Cerebellar cortex (tissue), 1 donor: ENCODE results near the gene MRPL41.
A peak's percentile ranks its signal among the peaks of the same experiment; 100 is the strongest.
"Not testable (repeated sequence)": the region's sequence is repeated elsewhere in the genome, so short reads cannot be mapped to it uniquely, and the experiment has no call there.

ENCODE experiments used
- DNase-seq: peaks from one replicate; pipeline ENCODE4 v3.0.0-alpha.2; 2015; ENCODE audit warnings: low spot score

Gene MRPL41

GRCh38 chr9:137551264-137552021 lies at the start of gene MRPL41:
MRPL41 (plus strand) TSS chr9:137551879; CDS start chr9:137552082, 203 bp downstream.
- DNase-seq = peak; percentile 89

- peak; percentile 12 for DNase-seq
These were observed 49.4 kb upstream of the MRPL41 start for GRCh38 chr9:137502008-137502911.

GRCh38 chr9:137504432-137504777 lies 47.3 kb upstream of the MRPL41 start:
- peak; percentile 22 for DNase-seq

GRCh38 chr9:137505421-137506140 lies 46.1 kb upstream of the MRPL41 start:
- no peak for DNase-seq

GRCh38 chr9:137506274-137506673 lies 45.4 kb upstream of the MRPL41 start:
- DNase-seq = no peak

GRCh38 chr9:137506702-137507171 lies 44.9 kb upstream of the MRPL41 start:
- DNase-seq = no peak

- DNase-seq = no peak
These were observed 42.5 kb upstream of the MRPL41 start for GRCh38 chr9:137509198-137509597.

GRCh38 chr9:137511126-137511525 lies 40.6 kb upstream of the MRPL41 start:
- DNase-seq = not testable (repeated sequence)

- no peak for DNase-seq
These were observed 39.8 kb upstream of the MRPL41 start for GRCh38 chr9:137511758-137512463.

- DNase-seq = not testable (repeated sequence)
These were observed 38.5 kb upstream of the MRPL41 start for GRCh38 chr9:137513136-137513535.

GRCh38 chr9:137513801-137514570 lies 37.7 kb upstream of the MRPL41 start:
- not testable (repeated sequence) for DNase-seq

- DNase-seq = no peak
These were observed 36.9 kb upstream of the MRPL41 start for GRCh38 chr9:137514691-137515337.

- DNase-seq = no peak
These were observed 36.3 kb upstream of the MRPL41 start for GRCh38 chr9:137515338-137515724.

- DNase-seq = no peak
These were observed 35.3 kb upstream of the MRPL41 start for GRCh38 chr9:137516144-137516917.

- not testable (repeated sequence) for DNase-seq
These were observed 32.8 kb upstream of the MRPL41 start for GRCh38 chr9:137518661-137519459.

- no peak for DNase-seq
These were observed 32.1 kb upstream of the MRPL41 start for GRCh38 chr9:137519553-137519952.

- no peak for DNase-seq
These were observed 30.9 kb upstream of the MRPL41 start for GRCh38 chr9:137520614-137521404.
